ENCODE results near the gene RAB26.
"Not testable (repeated sequence)": the region's sequence is repeated elsewhere in the genome, so short reads cannot be mapped to it uniquely, and the experiment has no call there.

The RAB26 gene

GRCh38 chr16:2135770-2136490 lies 12.5 kb upstream of the RAB26 start, which contains the start of gene PKD1:
Gene PKD1, minus strand, starts transcription at chr16:2135898. Its CDS starts 209 bp downstream, at chr16:2135689.
- DNase-seq, result peak; percentile 88 to 99 (median 92)
- intact Hi-C loops (cut with DNase I), result not testable (repeated sequence)

- intact Hi-C loops (cut with DNase I), result no loop called here
These were observed 5.2 kb upstream of the RAB26 start for GRCh38 chr16:2142942-2143877.

GRCh38 chr16:2143878-2144485 lies 4.4 kb upstream of the RAB26 start:
- DNase-seq, result peak in 1 of 10 donors; percentile 76
- intact Hi-C loops (cut with DNase I), result no loop called here

More at GRCh38 chr16:2142942-2143877, 5.2 kb upstream of the RAB26 start:
- peak in 8 of 10 donors; percentile 60 to 96 (median 78) for DNase-seq

GRCh38 chr16:2145843-2146242 lies 2.6 kb upstream of the RAB26 start:
- no peak for DNase-seq
- intact Hi-C loops (cut with DNase I), result no loop called here

GRCh38 chr16:2147378-2147777 lies 1.0 kb upstream of the RAB26 start:
- DNase-seq, result peak in 1 of 10 donors; percentile 83
- intact Hi-C loops (cut with DNase I), result no loop called here

- intact Hi-C loops (cut with DNase I), result no loop called here
- DNase-seq, result peak in 2 of 10 donors; percentile 76 to 83
These were observed 547 bp downstream of the RAB26 start for GRCh38 chr16:2148714-2149629.

GRCh38 chr16:2149630-2150417 lies 1.4 kb downstream of the RAB26 start:
- peak in 1 of 10 donors; percentile 81 for DNase-seq

GRCh38 chr16:2150418-2151187 lies 2.2 kb downstream of the RAB26 start:
- DNase-seq, result peak in 2 of 10 donors; percentile 65 to 81

More at GRCh38 chr16:2149630-2150417, 1.4 kb downstream of the RAB26 start:
- intact Hi-C loops (cut with DNase I), result no loop called here

GRCh38 chr16:2151188-2152091 lies 3.0 kb downstream of the RAB26 start:
- intact Hi-C loops (cut with DNase I), result no loop called here
- DNase-seq, result no peak

More at GRCh38 chr16:2150418-2151187, 2.2 kb downstream of the RAB26 start:
- intact Hi-C loops (cut with DNase I), result no loop called here

- intact Hi-C loops (cut with DNase I), result no loop called here
- peak in 2 of 10 donors; percentile 77 to 79 for DNase-seq
These were observed 4.5 kb downstream of the RAB26 start for GRCh38 chr16:2152695-2153506.

GRCh38 chr16:2154533-2155090 lies 6.2 kb downstream of the RAB26 start:
- intact Hi-C loops (cut with DNase I), result loop anchor here (1.0 to 5.0 kb wide), 3 partner anchors 33 to 97 kb away; partner anchors contain the start of genes ECI1 and MLST8
- DNase-seq, result no peak

- peak; percentile 97 to 100 (median 99) for DNase-seq
- intact Hi-C loops (cut with DNase I), result loop anchor here (1.0 to 5.0 kb wide), 3 partner anchors 34 to 96 kb away; partner anchors contain the start of genes ECI1 and MLST8
These were observed 6.9 kb downstream of the RAB26 start, which contains the start of gene TRAF7 for GRCh38 chr16:2155091-2155950. Gene TRAF7, plus strand, starts transcription at chr16:2155782. Its CDS starts 8,139 bp downstream, at chr16:2163921.

- peak in 1 of 10 donors; percentile 83 for DNase-seq
- intact Hi-C loops (cut with DNase I), result loop anchor here (1.0 to 5.0 kb wide), 3 partner anchors 35 to 95 kb away; partner anchors contain the start of genes ECI1 and MLST8
These were observed 7.8 kb downstream of the RAB26 start for GRCh38 chr16:2155977-2156848.
